Astrocyte of the spinal cord (primary cell): ENCODE measurements around the gene VSX2.
"Not testable (repeated sequence)": the region's sequence is repeated elsewhere in the genome, so short reads cannot be mapped to it uniquely, and the experiment has no call there.

ENCODE experiments used
- DNase-seq: peaks from one replicate; pipeline ENCODE4 v3.0.0; 2011; ENCODE audit warnings: low read depth, low spot score
- H3K4me3 ChIP-seq: 2 replicates; pipeline ENCODE4 v1.5.1; 2011; ENCODE audit warnings: low read depth, mild to moderate bottlenecking, low read length, moderate library complexity
- CTCF ChIP-seq: IDR thresholded peaks from 2 replicates; pipeline ENCODE4 v1.5.1; 2012; ENCODE audit warnings: low read depth, mild to moderate bottlenecking, low read length, inconsistent platforms
- in situ Hi-C: cut with HindIII; loops from 2 replicates; pipeline ENCODE4 v1.10.0; 2017; ENCODE audit warnings: low sequenced_read_pairs

Gene VSX2

GRCh38 chr14:74263181-74263580 lies 23.9 kb downstream of the VSX2 start:
- DNase-seq: no peak
- in situ Hi-C loops: no loop called here
- H3K4me3 ChIP-seq: no peak overlapping the region
- TF ChIP-seq CTCF: no peak

GRCh38 chr14:74263921-74264320 lies 24.7 kb downstream of the VSX2 start:
- in situ Hi-C loops: no loop called here
- TF ChIP-seq CTCF: no peak
- no peak for DNase-seq
- H3K4me3 ChIP-seq: no peak overlapping the region

- no peak for DNase-seq
- TF ChIP-seq CTCF: no peak
These were observed 26.2 kb downstream of the VSX2 start for GRCh38 chr14:74265301-74265965.

GRCh38 chr14:74267588-74267987 lies 28.3 kb downstream of the VSX2 start:
- no peak overlapping the region for H3K4me3 ChIP-seq
- in situ Hi-C loops: no loop called here
- DNase-seq: no peak
- no peak for TF ChIP-seq CTCF

More at GRCh38 chr14:74265301-74265965, 26.2 kb downstream of the VSX2 start:
- no peak overlapping the region for H3K4me3 ChIP-seq
- in situ Hi-C loops: no loop called here

- in situ Hi-C loops: not testable (repeated sequence)
These were observed 31.3 kb downstream of the VSX2 start for GRCh38 chr14:74270382-74271177.

GRCh38 chr14:74271365-74271764 lies 32.1 kb downstream of the VSX2 start:
- in situ Hi-C loops: no loop called here
- H3K4me3 ChIP-seq: no peak overlapping the region
- no peak for TF ChIP-seq CTCF
- DNase-seq: no peak

More at GRCh38 chr14:74270382-74271177, 31.3 kb downstream of the VSX2 start:
- DNase-seq: peak; percentile 72
- not testable (repeated sequence) for H3K4me3 ChIP-seq

GRCh38 chr14:74275241-74275841 lies 36.1 kb downstream of the VSX2 start:
- in situ Hi-C loops: no loop called here
- DNase-seq: peak; percentile 81
- no peak for TF ChIP-seq CTCF

More at GRCh38 chr14:74275241-74275841, 36.1 kb downstream of the VSX2 start:
- H3K4me3 ChIP-seq: no peak overlapping the region
